GM19372 (cell line): ENCODE data around the gene PRSS50.
"Not testable (repeated sequence)": the region's sequence is repeated elsewhere in the genome, so short reads cannot be mapped to it uniquely, and the experiment has no call there.

Source experiments
- ATAC-seq: cut with Tn5 transposase; IDR thresholded peaks from one replicate; pipeline ENCODE4 v1.9.1; 2021; ENCODE audit warnings: mild to moderate bottlenecking, low read depth, moderate library complexity; ENCODE audit not compliant: unreplicated experiment

Gene PRSS50

DNA sequence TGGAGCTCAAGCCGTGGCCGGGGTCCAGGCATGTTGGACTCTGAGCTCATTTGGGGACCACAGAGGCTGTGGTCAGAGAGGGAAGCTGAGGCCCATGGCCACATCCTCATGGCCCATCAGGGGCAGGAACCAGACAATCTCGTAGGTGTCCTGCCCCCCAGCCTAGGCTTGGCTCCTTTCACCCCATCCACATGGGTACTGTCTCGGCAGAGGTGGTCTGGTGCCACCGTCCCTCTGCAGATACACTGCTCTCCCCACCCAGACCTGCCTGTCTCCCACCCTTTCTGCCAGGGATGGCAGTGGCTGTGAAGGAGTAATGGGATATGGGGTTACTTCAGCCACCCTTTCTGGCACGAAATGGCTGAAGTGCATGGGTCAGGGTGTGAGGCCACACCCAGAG lies 7.9 kb downstream of the PRSS50 start:
- no peak for ATAC-seq

DNA sequence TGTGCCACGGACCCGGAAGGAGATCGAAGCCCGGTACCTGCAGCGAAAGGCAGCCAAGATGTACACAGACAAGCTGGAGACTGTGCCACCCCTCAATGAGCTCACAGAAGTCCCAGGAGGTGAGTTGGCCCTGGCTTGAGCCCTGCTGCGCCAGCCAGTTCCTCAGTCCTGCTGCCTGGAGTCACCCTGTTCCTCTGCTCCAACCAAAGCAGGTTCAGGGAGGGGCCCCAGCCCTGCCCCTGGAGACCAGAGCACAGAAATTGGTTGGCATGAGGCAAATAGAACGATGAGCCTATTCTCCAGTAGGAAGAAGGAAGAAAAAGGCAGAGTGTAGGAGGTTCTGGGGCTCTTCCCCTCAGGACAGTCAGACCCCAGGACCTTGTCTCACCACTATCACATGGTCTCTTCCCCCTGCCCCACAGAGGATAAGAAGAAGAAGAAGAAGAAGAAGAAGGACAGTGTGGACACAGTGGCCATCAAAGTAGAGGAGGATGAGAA lies 8.5 kb downstream of the PRSS50 start:
- no peak for ATAC-seq

DNA sequence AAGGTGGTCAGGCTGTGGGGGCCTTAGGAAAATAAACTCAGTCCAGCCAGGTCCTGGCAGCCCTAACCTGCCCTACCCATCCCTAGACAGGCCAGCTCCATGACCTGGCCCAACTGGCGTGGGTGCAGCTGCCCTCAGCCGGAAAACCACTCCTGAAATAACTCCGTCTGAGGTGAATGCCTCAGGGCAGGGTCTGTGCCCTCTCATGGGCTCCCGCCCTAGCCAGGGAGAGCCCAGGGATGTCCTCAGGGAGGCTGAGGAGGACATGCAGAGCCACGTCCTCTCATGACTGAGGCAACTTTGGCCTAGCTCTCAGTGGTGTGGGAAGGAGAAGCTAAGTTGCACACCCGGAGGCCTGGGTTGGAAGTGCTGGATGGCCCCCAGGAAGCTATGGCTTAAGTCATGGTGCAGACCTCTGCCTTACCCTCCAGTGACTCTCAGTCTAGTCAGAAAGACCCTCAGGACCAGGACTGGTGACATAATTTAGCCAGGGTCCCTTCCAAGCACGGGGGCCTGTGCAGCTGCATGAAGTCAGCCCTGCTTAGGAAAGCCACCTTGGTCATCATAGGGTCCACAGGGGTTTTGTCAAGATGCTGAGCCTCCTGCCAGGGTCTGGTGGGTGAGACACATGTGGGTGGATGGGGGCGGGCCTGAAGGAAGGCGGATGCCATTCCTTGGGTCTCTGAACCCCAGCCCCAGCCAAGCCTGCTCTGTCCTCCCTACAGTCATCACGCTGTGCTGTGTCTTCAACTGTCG lies 9.1 kb downstream of the PRSS50 start:
- ATAC-seq: no peak

DNA sequence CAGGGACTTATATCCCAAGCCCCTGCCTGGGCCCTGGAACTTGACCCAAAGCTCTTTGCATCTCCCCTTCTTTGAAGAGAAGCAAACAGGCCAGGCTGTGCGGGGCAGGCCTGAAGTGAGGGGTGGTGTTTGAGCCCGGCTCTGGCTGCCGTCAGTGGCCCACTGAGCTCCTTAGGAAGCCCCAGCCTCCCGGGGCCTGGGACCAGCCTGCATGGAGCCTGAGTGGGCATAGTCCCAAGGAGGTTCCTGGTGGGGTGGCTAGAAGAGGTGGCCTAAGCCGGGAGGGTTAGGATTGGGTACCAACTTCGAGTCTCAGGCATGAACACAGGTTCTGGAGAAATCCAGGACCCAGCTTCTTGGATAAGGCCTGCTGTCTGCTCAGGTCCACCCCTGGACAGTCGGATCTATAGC lies 10.1 kb downstream of the PRSS50 start:
- ATAC-seq: no peak

DNA sequence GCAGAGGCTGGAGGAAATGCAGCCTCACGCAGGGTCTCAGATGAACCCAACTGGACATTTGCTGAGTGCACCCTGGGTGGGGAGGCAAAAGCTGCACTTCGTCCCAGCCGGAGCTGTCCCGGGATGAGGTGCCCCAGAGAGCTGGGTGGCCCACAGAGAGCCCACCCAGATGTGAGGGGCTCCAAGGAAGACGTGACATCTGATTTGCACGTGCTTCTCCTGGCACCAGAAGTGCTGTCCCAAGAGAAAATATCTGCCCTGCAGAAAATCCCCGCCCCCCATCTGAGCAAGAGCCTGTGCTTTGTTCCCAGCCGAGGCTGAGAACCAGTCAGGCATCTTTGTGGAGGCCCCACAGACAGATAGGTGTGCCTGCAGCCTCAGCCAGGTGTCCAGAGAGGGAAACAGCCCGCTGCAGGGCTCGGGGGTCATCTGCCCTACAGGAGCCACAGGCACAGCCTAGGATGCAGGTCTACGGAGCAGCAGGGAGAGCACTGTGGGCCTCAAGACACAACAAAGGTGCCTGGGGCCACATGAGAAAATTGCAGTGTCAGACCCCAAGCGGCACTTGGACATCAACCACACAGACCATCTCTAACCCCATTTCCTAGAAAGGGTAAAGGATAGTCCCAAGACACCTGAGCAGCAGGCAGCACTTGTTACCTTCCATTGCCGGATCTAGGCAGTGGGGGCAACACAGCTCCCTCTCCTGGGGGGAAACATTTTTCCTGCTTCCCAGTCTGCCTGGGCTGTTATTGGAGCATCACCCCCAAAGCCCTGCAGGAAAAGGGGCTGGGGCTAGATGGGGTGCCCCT lies 10.7 kb downstream of the PRSS50 start:
- no peak for ATAC-seq

DNA sequence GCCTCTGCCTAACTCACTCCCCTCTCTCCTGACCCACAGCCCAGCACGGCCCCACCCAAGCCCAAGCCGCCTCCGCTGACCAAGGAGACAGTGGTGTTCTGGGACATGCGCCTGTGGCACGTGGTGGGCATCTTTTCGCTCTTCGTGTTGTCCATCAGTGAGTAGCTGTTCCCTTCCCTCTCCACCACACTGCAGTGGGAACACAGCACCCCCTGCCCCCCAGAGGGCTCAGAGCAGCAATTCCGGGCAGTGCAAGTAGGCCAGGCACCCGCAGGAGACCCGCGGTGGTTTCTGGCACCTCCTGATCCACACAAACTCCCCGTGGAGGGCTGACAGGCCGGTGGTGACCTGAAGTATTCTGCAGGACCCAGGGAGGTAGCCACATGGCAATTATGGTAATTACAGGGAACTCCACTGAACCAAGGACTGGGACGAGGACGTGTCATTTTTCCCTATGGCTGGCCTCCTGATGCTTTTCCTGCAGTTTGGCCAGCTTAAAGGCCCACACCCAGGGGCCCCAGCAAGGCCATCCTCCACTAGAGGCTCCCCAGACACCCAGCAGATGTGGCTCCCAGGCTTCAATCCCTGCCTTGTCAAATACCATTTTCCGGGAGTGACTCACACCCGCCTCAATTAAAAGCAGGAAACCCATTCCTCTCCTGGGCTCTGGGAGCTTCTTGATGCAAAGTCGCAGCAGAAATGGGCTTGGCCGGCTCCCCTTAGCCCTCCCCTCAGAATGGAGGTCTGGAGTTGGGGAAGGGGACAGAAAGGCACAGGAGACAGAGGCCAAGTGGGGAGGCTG lies 11.7 kb downstream of the PRSS50 start:
- no peak for ATAC-seq

DNA sequence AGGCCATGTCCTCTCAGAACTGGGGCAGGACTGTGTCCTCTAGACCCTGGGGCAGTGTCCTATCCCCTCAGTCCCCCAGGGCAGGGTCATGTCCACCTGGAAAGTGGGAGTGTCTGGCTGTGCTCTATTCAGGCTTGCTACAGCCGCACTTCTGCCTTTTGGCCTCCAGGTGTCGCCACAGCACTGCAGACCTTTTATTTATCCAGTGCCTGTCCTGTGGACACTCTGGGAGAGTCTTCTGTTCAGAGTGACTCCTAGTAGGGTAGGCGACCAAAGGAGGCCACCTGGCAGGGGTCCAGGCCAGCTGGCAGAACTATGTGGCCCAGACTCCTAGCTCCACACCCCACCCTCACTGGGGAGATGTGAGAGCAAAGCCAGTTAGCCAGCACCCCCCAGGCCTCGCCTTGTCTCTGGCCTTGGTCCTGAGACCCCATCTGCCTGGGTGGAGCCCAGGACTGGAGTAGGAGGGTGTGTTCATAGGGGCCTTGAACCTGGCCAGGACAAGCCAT lies 12.6 kb downstream of the PRSS50 start:
- ATAC-seq: peak; percentile 54

DNA sequence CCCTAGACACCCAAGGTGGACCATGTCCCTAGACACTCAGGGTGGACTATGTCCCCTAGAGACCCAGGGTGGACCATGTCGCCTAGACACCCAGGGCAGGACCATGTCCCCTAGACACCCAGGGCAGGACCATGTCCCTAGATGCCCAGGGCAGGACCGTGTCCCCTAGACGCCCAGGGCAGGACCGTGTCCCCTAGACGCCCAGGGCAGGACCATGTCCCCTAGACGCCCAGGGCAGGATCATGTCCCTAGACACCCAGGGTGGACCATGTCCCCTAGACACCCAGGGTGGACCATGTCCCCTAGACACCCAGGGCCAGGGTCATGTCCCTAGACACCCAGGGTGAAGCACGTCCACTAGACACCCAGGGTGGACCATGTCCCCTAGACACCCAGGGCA lies 13.3 kb downstream of the PRSS50 start:
- ATAC-seq: not testable (repeated sequence)

DNA sequence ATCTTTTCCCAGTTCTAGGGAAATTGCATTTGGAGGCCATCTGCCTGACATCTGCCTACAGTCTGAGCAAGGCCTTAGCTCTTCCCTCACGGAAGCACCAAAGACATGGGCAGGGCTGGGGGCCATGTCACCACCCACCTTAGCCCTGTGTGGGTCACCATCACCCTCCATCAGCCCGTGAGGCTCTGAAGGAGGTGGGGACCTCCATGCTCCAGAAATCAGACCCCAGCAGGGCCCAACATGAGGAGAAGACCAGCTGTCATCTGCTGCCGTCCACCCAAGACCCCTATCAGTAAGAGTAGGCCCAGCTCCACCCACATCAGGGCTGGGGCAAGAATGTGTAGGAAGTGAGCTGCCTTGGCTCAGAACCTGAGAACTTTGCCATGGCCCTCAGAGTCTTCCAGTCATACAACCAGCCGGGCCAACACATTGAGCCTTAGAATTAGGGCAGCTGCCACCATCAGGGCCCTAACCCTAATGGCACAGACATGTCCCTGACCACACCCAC lies 14.6 kb downstream of the PRSS50 start:
- ATAC-seq: no peak

DNA sequence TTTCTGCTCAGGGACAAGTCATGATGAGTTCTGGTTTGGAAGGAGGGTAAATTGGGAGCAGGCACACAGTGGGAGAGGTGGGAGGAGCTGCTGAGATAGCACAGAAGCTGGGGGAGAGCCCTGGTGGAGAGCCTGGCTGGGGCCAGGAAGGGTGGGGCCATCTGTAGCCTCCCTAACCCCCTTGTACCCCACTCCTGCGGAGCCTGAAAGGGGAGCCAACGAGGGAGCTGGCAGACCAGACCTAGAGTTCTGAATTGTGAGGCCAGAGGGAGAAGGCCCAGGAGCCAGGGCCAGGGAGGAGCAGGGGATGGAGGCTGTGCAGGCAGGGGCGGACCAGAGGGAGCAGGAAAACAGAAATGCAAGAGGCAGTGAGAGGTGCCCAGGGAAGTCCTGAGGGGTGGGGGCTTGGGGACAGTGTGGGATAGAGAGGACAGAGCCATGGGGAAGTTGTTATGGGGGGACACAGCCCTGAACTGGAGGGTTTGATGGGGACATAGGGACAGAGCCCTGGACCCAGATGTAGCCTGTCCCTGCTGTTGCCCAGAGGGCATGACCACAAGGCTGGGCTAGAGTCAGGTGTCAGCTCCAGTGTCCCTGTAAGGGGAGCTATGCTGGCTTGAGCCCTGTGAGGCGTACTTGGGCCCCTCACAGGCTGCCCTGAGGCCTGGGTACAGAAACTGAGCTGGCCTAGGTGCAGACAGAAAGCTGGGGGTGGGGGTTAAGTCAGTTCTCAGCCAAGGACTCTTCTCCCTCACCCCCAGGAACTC lies 15.2 kb downstream of the PRSS50 start:
- ATAC-seq: no peak

DNA sequence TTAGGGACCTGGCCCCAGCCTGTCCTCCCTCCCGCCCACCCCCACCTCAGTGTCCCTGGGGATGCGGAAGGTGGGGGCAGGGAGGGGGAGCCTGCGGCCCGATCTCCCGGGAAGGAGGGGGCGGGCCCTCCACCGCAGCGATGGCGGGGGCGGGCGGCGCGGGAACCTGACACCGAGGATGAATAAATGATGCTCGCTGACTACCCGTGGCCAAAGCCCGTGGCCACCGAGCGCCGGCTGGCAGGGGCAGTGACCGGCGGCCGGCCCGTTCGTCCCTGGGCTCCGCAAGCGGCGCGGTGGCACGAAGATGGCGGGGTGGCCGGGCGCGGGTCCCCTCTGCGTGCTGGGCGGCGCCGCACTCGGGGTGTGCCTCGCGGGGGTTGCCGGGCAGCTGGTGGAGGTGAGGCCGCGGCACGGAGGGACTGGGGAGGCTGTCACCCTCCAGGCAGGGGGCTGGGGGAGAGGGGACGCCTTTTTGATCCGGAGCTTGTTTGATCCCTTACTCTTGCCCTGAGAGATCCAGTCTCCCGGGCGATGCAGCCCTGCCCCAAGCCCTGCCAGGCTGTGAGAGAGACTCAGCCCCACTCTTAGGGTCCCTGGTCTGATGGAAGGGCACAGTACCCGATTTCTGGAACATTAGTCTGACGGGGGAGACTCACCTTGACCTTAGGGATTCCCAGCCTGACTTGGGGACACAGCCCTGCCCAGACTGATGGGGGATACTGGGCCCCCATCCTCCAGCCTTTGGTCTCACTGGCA lies 16.3 kb downstream of the PRSS50 start, which contains the start of gene TMIE:
Gene TMIE (plus strand): TSS at position 212 of the 759 bp plus-strand sequence. CDS start 96 bp downstream, at position 308.
- no peak for ATAC-seq

DNA sequence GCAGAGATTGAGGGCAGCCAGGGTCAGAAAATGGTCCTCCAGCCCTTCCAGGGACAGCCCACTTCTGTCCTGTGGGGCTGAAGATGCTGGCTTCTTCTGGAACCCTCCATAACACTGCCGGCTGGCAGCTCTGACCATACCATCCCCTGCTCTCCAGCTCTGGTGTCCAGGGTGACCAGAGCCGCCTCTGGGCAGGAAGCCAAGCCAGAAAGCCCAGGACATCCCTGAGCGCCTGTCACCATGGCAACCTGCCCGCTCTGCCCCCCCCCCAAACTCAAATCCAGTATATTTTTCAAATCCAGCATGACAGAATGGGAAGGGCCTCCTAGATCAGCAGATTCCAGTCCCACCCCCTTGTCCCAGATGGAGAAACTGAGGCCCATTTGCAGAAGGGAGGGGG lies 16.9 kb downstream of the PRSS50 start:
- ATAC-seq: no peak

DNA sequence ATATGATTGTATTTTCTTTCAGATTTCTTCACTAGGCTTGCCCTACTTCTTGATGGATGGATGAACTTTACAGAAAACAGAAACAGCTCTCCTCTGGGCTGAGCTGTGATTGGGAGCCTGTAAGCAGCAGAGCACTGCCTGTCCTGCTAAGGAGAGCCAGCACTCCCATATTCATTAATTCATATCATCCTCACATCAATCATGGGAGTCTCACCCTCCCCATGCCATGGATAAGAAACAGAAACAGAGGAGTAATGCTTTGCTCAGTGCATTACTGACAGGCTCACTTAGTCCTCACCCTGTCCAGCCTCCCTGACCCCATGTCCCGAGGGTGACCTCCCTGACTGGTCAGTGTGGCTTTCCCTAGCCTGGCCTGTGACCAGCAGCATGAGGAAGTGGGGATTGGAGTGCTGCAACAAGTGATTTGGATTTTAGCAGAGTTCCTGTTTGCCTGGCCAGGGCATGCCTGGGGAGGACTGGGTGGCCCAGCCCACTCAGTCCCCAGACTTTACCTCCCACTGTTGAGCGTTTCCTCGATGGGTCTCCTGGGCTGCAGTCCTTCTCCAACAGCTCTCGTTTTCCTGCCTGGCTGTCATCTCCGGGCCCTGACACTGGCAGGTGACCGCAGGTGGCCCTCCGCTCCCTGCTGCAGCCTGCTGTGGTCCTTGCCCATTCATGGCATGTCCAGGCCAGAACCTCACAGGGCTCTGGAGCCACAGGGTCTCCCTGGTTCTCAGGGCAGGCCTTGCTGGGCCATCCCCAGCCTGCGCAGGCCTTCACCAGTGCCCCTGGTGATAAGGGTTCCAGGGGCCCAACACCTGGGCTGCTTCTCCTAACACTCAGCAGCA lies 17.8 kb downstream of the PRSS50 start:
- no peak for ATAC-seq

DNA sequence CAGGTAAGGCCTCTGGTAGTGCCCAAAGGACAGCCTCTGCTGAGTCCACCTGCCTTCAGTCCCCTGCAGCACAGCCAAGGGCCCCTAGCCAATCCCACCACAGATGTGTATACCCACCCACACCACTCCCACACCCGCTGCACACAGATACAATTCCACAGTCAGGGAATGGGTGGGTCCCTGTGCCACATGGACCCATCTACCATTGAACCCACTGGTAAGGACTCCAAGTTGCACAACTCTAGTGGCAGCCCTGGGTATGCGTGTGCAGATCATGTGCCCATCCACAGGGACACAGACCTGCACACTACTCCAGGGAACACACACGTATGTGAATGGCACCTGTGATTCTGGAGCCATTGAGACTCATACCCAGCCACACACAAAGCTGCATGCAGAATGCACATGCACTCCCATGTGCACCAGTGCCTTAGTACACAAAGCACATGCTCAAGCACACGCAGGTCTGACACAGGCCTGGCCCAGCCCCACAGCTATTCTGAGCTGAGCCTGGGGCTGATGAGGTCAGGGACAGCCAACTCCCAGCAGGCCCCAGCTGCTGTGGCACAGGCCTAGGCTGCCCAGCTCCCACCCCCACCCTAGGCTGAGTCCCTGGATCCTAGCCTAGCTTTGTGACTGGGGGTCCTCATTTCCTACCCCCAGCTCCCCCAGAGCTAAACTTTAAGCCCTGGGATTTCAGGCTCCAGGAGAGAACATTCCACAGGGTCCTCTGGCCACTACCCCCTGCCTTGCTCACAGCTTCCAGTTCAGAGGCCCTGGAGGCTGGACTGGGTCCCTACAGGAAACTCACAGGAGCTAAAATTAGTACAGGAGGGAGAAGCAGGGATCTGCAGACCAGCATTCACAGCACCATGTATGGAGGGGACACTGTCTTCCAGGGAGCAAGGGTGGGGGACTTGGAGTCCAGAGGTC lies 21.4 kb downstream of the PRSS50 start:
- ATAC-seq: no peak

DNA sequence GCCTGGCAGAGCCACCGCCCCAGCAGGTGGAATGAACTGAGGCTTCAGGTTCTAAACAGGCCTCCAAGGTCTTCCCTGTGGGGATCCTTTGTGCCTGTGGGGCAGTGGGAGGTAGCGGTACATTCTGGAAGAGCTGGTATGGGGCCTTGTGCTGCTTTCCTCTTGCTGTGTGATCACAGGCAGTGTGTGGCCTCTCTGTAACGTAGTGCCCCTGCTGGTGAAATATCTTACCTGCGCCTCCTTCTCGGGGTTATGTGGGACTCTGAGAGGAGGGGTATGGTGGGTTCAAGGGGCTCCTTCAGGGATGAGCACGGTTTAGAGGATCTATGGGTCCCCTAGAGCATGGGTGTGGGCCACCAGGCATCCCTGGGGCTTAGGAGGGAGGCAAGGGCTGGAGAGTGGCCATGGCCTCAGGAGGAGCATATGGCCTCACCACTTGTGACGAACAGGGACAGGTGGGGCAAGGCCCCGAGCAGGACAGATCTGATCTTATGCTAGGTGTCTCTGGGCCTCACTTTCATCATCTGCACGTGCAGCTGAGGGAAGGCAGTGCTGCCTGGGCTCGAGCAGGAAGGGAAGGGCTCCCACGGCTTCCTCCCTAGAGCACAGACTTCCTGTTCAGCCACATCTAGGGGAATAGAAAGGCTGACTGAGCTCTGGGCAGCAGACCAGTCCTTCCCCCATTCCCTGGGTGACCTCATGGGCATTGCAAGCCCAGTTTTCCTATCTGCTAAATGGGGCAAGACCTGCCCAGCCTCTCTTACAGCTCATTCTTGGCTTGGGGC lies 22.3 kb downstream of the PRSS50 start:
- no peak for ATAC-seq

DNA sequence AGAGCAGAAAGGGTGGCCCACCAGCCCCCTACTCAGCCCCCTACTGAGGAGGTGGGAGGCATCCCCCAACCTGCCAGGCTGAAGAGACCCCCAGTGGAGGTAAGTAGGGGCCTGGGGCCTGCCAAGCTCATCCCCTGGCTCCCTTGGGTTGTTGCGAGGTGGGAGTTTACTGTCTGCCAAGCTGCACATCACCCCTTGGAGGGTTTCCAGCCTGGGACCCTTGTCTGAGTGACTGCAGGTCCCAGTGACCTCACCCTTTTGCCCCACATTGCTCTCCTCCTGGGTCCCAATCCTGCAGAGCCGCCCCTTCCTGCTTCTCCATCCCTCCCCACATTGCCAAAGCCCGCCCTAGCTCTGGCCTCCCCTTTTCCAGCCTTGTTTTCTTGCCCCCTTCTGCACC lies 23.1 kb downstream of the PRSS50 start:
- no peak for ATAC-seq
